Measurements from ENCODE around the gene PRKCD. TPM values are rescaled to one million over a fixed set of nuclear protein-coding genes. Genes with fewer than 3 reads are reported as not detected.

The PRKCD gene
- total RNA-seq, 1 donor from 2014 or later: 24.0 TPM

GRCh38 chr3:53196575-53197407 lies 35.8 kb downstream of the PRKCD start:
- no peak overlapping the region for H3K27ac Mint-ChIP-seq
- no peaks in the 10 kb centered on the region for H3K9me3 Mint-ChIP-seq
- TF ChIP-seq CTCF (conservative IDR thresholded peaks at IDR 0.05): no peak
- no peak overlapping the region for H3K4me3 Mint-ChIP-seq
- peaks cover 14% of the 10 kb centered on the region for H3K27me3 Mint-ChIP-seq
- H3K36me3 Mint-ChIP-seq: no peaks in the 10 kb centered on the region
- DNase-seq (ENCODE audit: extremely low spot score, unreplicated experiment): no peak
- peaks cover 17% of the 10 kb centered on the region for H3K4me1 Mint-ChIP-seq (ENCODE audit: unreplicated experiment)

- no peaks in the 10 kb centered on the region for H3K36me3 Mint-ChIP-seq
- no peak overlapping the region for H3K27ac Mint-ChIP-seq
- TF ChIP-seq CTCF (conservative IDR thresholded peaks at IDR 0.05): peak; percentile 14
- H3K4me3 Mint-ChIP-seq: no peak overlapping the region
- H3K4me1 Mint-ChIP-seq (ENCODE audit: unreplicated experiment): peaks cover 9% of the 10 kb centered on the region
- H3K9me3 Mint-ChIP-seq: no peaks in the 10 kb centered on the region
- peaks cover 14% of the 10 kb centered on the region for H3K27me3 Mint-ChIP-seq
- no peak for DNase-seq (ENCODE audit: extremely low spot score, unreplicated experiment)
These were observed 37.4 kb downstream of the PRKCD start for GRCh38 chr3:53198256-53198977.

GRCh38 chr3:53198996-53199395 lies 38.0 kb downstream of the PRKCD start:
- Mint-ChIP-seq H3K4me3 (no peak overlapping the region), H3K27ac (no peak overlapping the region), H3K9me3 (no peaks in the 10 kb centered on the region), H3K4me1 (ENCODE audit: unreplicated experiment) (peaks cover 3% of the 10 kb centered on the region), H3K36me3 (no peaks in the 10 kb centered on the region), H3K27me3 (peaks cover 14% of the 10 kb centered on the region)
- DNase-seq (ENCODE audit: extremely low spot score, unreplicated experiment): no peak
- TF ChIP-seq CTCF (conservative IDR thresholded peaks at IDR 0.05): no peak

GRCh38 chr3:53199834-53200233 lies 38.8 kb downstream of the PRKCD start:
- no peak for DNase-seq (ENCODE audit: extremely low spot score, unreplicated experiment)
- no peak for TF ChIP-seq CTCF (conservative IDR thresholded peaks at IDR 0.05)
- no peak overlapping the region for H3K27ac Mint-ChIP-seq
- H3K9me3 Mint-ChIP-seq: no peaks in the 10 kb centered on the region
- no peaks in the 10 kb centered on the region for H3K36me3 Mint-ChIP-seq
- H3K4me3 Mint-ChIP-seq: no peak overlapping the region
- peaks cover 14% of the 10 kb centered on the region for H3K27me3 Mint-ChIP-seq
- H3K4me1 Mint-ChIP-seq (ENCODE audit: unreplicated experiment): peaks cover 3% of the 10 kb centered on the region

GRCh38 chr3:53200501-53201498 lies 39.8 kb downstream of the PRKCD start:
- Mint-ChIP-seq H3K27ac (no peak overlapping the region), H3K4me1 (ENCODE audit: unreplicated experiment) (peaks cover 3% of the 10 kb centered on the region), H3K9me3 (no peaks in the 10 kb centered on the region), H3K36me3 (no peaks in the 10 kb centered on the region), H3K4me3 (no peak overlapping the region), H3K27me3 (peaks cover 10% of the 10 kb centered on the region)
- no peak for TF ChIP-seq CTCF (conservative IDR thresholded peaks at IDR 0.05)
- DNase-seq (ENCODE audit: extremely low spot score, unreplicated experiment): no peak

All from type B pancreatic cell (in vitro differentiated cells).